GM15510 (cell line): Measurements from ENCODE around the gene TMEM201.

ENCODE experiments used
- POLR2A ChIP-seq: IDR thresholded peaks from 3 replicates; pipeline ENCODE4 v1.6.1; 2011; ENCODE audit warnings: borderline replicate concordance; ENCODE audit not compliant: insufficient read length; ENCODE audit errors: extremely low read depth

TMEM201 gene

DNA sequence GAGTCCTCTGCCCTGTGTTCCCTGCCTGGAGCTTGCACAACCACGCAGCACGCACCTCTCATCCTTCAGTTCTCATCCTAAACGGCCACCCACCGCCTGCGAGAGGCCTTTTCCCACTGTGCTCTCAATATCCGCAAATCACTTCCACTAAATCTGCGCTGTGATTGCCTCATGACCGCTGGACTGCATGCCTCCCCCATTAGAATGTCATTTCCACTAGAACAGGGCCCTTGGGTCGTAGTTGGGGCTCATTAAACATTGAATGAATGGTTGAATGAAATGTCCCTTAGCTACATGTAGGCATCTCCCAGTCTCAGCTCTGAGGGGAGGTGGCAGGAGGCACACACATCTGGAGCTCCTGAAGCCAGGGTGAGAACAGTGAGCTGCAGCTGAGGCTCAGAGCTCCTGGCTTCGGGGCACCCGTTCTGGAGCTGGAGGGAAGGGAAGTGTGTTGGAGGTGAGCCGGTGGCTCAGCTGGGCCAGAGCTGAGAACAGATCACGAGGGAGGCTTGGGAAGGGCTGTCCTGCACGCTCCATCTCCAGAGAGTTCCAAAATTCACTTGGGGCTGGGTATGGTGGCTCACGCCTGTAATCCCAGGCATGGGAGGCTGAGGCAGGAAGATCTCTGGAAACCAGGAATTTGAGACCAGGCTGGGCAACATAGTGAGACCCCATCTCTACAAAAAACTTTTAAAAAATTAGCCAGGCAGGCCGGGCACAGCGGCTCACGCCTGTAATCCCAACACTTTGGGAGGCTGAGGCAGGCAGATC lies 30.4 kb downstream of the TMEM201 start:
- no peak for TF ChIP-seq POLR2A

DNA sequence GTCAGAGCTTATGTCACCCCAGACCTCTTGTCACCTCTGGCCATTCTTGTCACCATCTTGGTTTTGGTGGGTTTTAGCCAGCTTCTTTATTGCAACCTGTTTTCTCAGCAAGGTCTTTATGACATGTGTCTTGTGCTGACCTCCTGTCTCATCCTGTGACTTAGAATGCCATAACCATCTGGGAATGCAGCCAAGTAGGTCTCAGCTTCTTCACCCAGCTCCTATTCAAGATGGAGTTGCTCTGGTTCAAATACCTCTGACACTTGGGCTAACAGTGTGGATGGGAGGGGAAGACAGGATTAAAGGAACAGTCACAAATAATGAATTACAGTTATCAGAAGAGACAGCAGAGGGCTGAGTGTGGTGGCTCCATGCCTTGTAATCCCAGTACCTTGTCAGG lies 32.3 kb downstream of the TMEM201 start:
- TF ChIP-seq POLR2A, result no peak

GRCh38 chr1:9624081-9624480 lies 35.4 kb downstream of the TMEM201 start:
- no peak for TF ChIP-seq POLR2A

GRCh38 chr1:9626201-9626608 lies 37.5 kb downstream of the TMEM201 start:
- no peak for TF ChIP-seq POLR2A

- TF ChIP-seq POLR2A, result peak; percentile 47
Observed at GRCh38 chr1:9628541-9629444, 40.1 kb downstream of the TMEM201 start.

DNA sequence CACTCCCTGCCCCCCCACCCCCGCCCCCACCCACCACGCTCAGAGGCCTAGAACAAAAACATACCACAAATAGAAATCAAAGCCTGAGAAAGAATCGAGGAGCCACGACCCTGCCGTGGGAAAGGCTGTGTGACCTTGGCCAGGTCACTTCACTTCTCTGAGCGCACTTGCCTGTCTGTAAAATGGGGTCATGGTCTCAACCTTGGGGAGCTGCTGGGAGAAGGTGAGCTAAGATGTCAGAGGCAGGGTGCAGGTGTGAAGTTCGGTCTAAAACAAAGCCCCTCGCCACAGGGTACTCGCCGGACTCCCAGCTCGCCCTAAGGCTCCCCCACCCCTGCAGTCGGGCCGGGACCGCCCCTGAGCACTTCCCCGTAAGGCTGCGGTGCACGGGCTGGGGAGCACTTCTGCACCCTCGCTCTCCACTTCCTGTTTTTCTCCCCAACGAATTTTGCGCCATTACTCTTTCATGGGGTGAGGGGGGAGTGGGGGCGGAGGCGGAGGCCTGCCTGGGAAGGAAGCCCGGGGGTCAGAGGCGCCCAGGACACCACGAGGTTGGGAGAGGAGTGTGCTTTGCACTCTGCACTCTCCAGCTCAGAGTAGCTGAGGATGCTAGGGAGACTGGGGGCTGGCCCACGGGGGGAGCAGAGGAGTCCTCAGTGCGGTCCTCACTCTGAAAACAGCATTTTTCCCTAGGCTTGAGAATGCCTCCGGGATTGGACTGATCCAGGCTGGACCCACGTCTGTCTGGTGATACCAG lies 40.9 kb downstream of the TMEM201 start:
- TF ChIP-seq POLR2A, result peak; percentile 25

DNA sequence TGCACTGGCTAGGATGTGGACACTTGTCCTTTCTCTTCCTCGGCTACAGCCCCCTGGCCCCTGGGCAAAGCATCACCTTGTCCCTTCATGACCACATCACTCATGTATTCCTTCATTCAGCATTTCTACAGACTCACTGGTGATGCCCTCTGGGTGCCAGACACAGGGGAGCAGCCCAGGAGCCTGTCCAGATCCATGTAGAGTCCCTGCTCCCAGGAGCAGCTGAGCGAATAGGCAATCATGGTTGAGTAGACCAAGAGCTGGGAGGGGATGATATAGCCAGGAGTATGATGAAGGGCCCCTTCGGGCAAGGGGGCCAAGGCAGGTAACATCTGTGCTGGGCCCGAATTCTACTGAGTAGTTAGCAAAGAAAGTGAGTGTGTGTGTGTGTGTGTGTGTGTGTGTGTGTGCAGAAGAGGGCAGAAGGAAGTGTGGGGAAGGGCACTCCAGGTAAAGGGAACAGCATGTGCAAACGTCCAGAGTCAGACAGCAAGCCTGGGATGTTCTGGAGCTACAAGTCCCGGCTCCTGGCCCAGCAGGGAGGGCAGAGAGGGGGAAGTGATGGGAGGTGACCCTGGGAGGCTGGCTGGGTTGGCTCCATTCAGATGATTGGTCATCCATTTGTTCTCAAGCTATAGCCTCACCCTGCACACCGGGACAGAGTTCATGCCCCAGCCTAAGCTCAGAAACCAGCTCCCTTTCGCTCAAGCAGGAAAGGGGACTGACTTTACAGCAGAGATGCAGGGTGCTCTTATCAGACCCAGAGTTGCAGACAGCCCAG lies 41.8 kb downstream of the TMEM201 start:
- TF ChIP-seq POLR2A, result no peak

GRCh38 chr1:9631613-9632012 lies 42.9 kb downstream of the TMEM201 start:
- no peak for TF ChIP-seq POLR2A

DNA sequence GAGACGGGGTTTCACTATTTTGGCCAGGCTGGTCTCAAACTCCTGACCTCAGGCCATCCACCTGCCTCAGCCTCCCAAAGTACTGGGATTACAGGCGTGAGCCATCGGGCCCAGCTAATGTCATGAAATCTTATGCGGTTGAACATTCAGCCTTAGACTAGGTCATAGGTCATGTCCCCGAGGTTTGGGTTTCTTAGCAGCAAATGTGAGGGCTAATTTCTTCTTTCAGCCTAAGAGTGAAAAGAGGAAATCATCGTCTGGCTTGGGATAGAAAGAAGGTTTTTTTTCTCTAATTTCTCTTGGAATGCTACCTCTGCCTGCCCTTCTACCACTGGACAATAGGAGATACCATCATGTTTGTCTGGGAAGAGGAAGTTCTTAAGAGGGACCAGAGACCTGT lies 44.8 kb downstream of the TMEM201 start:
- TF ChIP-seq POLR2A, result no peak

DNA sequence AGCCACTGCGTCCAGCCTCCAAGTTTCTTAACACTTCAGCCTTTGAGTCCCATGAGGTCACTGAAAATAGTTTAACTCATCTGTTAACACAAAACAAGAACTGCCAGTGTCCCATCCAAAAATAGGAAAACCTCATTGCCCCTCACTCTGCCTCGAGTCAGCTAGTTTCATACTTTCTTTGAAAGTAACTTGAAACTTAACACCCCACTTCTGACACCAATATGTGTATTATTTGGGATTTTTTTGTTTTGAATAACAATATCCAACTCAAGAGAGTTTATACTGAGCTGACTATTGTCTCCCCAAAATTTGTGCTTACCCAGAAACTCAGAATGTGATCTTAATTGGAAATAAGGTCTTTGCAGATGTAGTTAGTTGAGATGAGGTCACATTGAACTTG lies 45.9 kb downstream of the TMEM201 start:
- TF ChIP-seq POLR2A, result no peak

DNA sequence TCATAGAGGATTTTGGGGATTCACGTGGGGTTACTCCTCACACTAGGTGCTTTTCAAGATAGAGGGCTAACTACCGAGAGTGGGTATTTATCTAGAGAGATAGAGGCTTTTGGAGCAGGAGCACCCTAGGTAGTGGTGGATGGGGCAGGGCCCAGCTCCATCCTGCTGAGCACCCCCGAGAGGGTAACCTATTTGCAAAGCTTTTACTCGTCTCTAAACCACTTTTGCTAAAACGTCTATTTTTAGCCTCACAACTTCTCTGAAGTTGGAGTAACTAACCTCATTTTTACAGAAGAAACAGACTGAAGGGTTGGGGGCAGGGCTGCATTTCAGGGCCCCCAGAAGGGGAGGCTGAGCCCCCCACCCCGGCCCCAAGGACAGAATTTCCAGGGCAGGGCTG lies 50.5 kb downstream of the TMEM201 start:
- no peak for TF ChIP-seq POLR2A

GRCh38 chr1:9643351-9644256 lies 54.9 kb downstream of the TMEM201 start:
- no peak for TF ChIP-seq POLR2A

- no peak for TF ChIP-seq POLR2A
Observed at GRCh38 chr1:9646037-9646436, 57.3 kb downstream of the TMEM201 start.

- TF ChIP-seq POLR2A, result no peak
Observed at GRCh38 chr1:9648171-9648570, 59.5 kb downstream of the TMEM201 start.

DNA sequence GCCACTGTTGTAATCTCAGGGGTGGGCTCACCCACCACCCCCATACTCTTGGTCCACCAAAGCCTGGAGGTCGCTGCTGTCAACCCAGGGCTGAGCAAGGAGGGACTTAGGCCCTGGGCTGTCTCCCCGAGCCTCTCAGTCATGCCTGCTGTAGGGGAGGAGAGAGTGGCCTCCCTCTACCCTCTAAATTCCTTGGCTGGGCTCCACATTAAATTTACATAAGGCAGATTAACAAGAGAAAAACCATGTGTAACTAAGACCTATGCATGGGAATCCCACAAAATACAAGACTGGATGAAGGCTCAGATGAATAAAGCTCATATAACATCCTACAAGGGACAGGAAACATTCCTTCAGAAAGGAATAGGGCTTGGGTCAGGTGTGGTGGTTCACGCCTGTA lies 61.1 kb downstream of the TMEM201 start:
- TF ChIP-seq POLR2A, result no peak
